SU-DHL-6 (cell line): ENCODE data around the gene MRPS22.

Source experiments
- H2AFZ ChIP-seq: fragments of 200-600 bp; sonication (generic); 2 replicates; pipeline ENCODE4 v1.6.1; 2014; ENCODE audit warnings: low read depth, mild to moderate bottlenecking, moderate library complexity, mixed read lengths, antibody characterized with exemption, low read length; ENCODE audit not compliant: severe bottlenecking
- H3F3A ChIP-seq: fragments of 200-600 bp; shearing (Covaris generic); 2 replicates; pipeline ENCODE4 v1.6.0; 2016; ENCODE audit warnings: antibody characterized with exemption, mild to moderate bottlenecking; ENCODE audit not compliant: insufficient read depth
- H3K27ac ChIP-seq: fragments of 200-600 bp; sonication (generic); 2 replicates; pipeline ENCODE4 v1.5.1; 2016; ENCODE audit warnings: low read depth, mild to moderate bottlenecking, low read length, moderate library complexity, mixed read lengths
- H3K27me3 ChIP-seq: fragments of 200-600 bp; sonication (generic), shearing (Covaris generic); 2 replicates; pipeline ENCODE4 v1.6.0; 2014; ENCODE audit warnings: mild to moderate bottlenecking, low read length
- H3K36me3 ChIP-seq: fragments of 200-600 bp; sonication (generic); 2 replicates; pipeline ENCODE4 v1.6.1; 2014; ENCODE audit warnings: mild to moderate bottlenecking, low read length, mixed read lengths
- H3K4me2 ChIP-seq: fragments of 300-600, 200-600 bp; shearing (Covaris generic), sonication (generic); 2 replicates; pipeline ENCODE4 v1.6.0; 2014; ENCODE audit warnings: low read length, low read depth, mild to moderate bottlenecking; ENCODE audit not compliant: poor library complexity, severe bottlenecking
- H3K4me3 ChIP-seq: fragments of 200-600 bp; sonication (generic); 2 replicates; pipeline ENCODE4 v1.5.1; 2014; ENCODE audit warnings: antibody characterized with exemption, low read length, mild to moderate bottlenecking, mixed read lengths; ENCODE audit not compliant: insufficient read depth, poor library complexity, severe bottlenecking
- H3K79me2 ChIP-seq: fragments of 200-600 bp; sonication (generic); 2 replicates; pipeline ENCODE4 v1.6.1; 2014; ENCODE audit warnings: mild to moderate bottlenecking, low read length, moderate library complexity; ENCODE audit not compliant: insufficient read depth
- H3K9ac ChIP-seq: fragments of 200-600 bp; sonication (generic); 2 replicates; pipeline ENCODE4 v1.7.0; 2014; ENCODE audit warnings: mild to moderate bottlenecking, low read length
- H3K9me2 ChIP-seq: fragments of 200-600 bp; sonication (generic); replicated peaks from 2 replicates; pipeline ENCODE4 v1.6.1; 2014; ENCODE audit warnings: low read length; ENCODE audit not compliant: insufficient read depth
- H3K9me3 ChIP-seq: fragments of 200-600 bp; sonication (generic); 2 replicates; pipeline ENCODE4 v1.6.1; 2014; ENCODE audit warnings: low read length, mixed read lengths; ENCODE audit not compliant: insufficient read depth
- H4K20me1 ChIP-seq: fragments of 200-600 bp; sonication (generic); 2 replicates; pipeline ENCODE4 v1.6.1; 2014; ENCODE audit warnings: low read depth, mild to moderate bottlenecking, antibody characterized with exemption, low read length, moderate library complexity, mixed read lengths
- CTCF ChIP-seq: fragments of 200-600 bp; sonication (generic); IDR thresholded peaks from one replicate; pipeline ENCODE4 v1.5.1; 2017; ENCODE audit warnings: antibody characterized with exemption, mild to moderate bottlenecking, low read length, moderate library complexity; ENCODE audit not compliant: insufficient read depth, poor library complexity, severe bottlenecking
- EZH2phosphoT487 ChIP-seq: fragments of 200-600 bp; sonication (generic), shearing (Covaris generic); conservative IDR thresholded peaks from 2 replicates; pipeline ENCODE4 v1.6.1; 2018; ENCODE audit warnings: mild to moderate bottlenecking, antibody characterized with exemption, low read length, moderate library complexity, mixed read lengths

The MRPS22 gene

GRCh38 chr3:139354661-139355060 is 10.8 kb downstream of the MRPS22 start:
- H3K36me3 ChIP-seq = peaks cover 44% of the 10 kb centered on the region
- no peak for TF ChIP-seq CTCF
- no peak overlapping the region for H2AFZ ChIP-seq
- H3K27ac ChIP-seq = no peak overlapping the region
- no peak overlapping the region for H3K4me3 ChIP-seq
- peaks cover 7% of the 10 kb centered on the region; the same call in 1 of the 2 replicates for H3F3A ChIP-seq
- no peaks in the 10 kb centered on the region for H4K20me1 ChIP-seq
- H3K79me2 ChIP-seq = no peaks in the 10 kb centered on the region
- H3K27me3 ChIP-seq = no peaks in the 10 kb centered on the region
- no peak overlapping the region for H3K4me2 ChIP-seq
- H3K9ac ChIP-seq = no peak overlapping the region
- no peaks in the 10 kb centered on the region for H3K9me2 ChIP-seq
- H3K9me3 ChIP-seq = no peaks in the 10 kb centered on the region

- H2AFZ ChIP-seq = no peak overlapping the region
- no peaks in the 10 kb centered on the region for H3K27me3 ChIP-seq
- H3K79me2 ChIP-seq = no peaks in the 10 kb centered on the region
- H3K9me3 ChIP-seq = no peaks in the 10 kb centered on the region
- H3K9ac ChIP-seq = no peak overlapping the region
- peaks cover 7% of the 10 kb centered on the region; the same call in 1 of the 2 replicates for H3F3A ChIP-seq
- H4K20me1 ChIP-seq = no peaks in the 10 kb centered on the region
- H3K36me3 ChIP-seq = peaks cover 48% of the 10 kb centered on the region
- no peak overlapping the region for H3K27ac ChIP-seq
- H3K4me3 ChIP-seq = no peak overlapping the region
- H3K4me2 ChIP-seq = no peak overlapping the region
- H3K9me2 ChIP-seq = no peaks in the 10 kb centered on the region
- TF ChIP-seq EZH2phosphoT487 (no peak), CTCF (no peak)
Measured at GRCh38 chr3:139355476-139355875, 11.7 kb downstream of the MRPS22 start.

- H3K4me2 ChIP-seq = no peak overlapping the region
- peaks cover 46% of the 10 kb centered on the region for H3K36me3 ChIP-seq
- H3F3A ChIP-seq = peaks cover 7% of the 10 kb centered on the region; the same call in 1 of the 2 replicates
- no peaks in the 10 kb centered on the region for H3K9me3 ChIP-seq
- no peak overlapping the region for H3K27ac ChIP-seq
- TF ChIP-seq CTCF (no peak), EZH2phosphoT487 (no peak)
- no peaks in the 10 kb centered on the region for H3K27me3 ChIP-seq
- no peak overlapping the region for H3K4me3 ChIP-seq
- no peak overlapping the region for H3K9ac ChIP-seq
- H3K9me2 ChIP-seq = no peaks in the 10 kb centered on the region
- no peaks in the 10 kb centered on the region for H3K79me2 ChIP-seq
- H2AFZ ChIP-seq = no peak overlapping the region
- no peaks in the 10 kb centered on the region for H4K20me1 ChIP-seq
Measured at GRCh38 chr3:139355891-139356290, 12.1 kb downstream of the MRPS22 start.

GRCh38 chr3:139357899-139358298 is 14.1 kb downstream of the MRPS22 start:
- Histone ChIP-seq H3K4me3 (no peak overlapping the region), H2AFZ (no peak overlapping the region), H3K36me3 (peaks cover 57% of the 10 kb centered on the region), H3K9ac (no peak overlapping the region), H3K4me2 (no peak overlapping the region), H3K27me3 (no peaks in the 10 kb centered on the region), H3F3A (peaks cover 14% of the 10 kb centered on the region; the same call in 1 of the 2 replicates), H3K27ac (no peak overlapping the region), H4K20me1 (no peaks in the 10 kb centered on the region), H3K9me2 (no peaks in the 10 kb centered on the region), H3K79me2 (no peaks in the 10 kb centered on the region), H3K9me3 (no peaks in the 10 kb centered on the region)
- no peak for TF ChIP-seq CTCF
- TF ChIP-seq EZH2phosphoT487 = no peak
